Psoas muscle (tissue), 8 donors: Measurements from ENCODE around the gene SERINC1. TPM values are rescaled to one million over a fixed set of nuclear protein-coding genes. Genes with fewer than 3 reads are reported as not detected.
"Not testable (repeated sequence)": the region's sequence is repeated elsewhere in the genome, so short reads cannot be mapped to it uniquely, and the experiment has no call there.

ENCODE experiments used
- ATAC-seq, 4 donors: fragments of 200-7000 bp; cut with Tn5 transposase; one replicate each; pipeline ENCODE4 v1.9.1; 2020; ENCODE audit warnings: moderate library complexity in 3 of 4, mild to moderate bottlenecking in 2 of 4
- DNase-seq, 2 donors: peaks; one replicate each; pipeline ENCODE4 v3.0.0-alpha.2; 2020
- H3K27ac ChIP-seq: fragments of 200-600 bp; one replicate; pipeline ENCODE4 v1.8.0; 2022
- H3K27me3 ChIP-seq, 3 donors: fragments of 200-600 bp in 1 of 3; one replicate each; pipeline versions ENCODE4 v1.6.1 to v1.8.0; 2013 to 2022; ENCODE audit warnings: low read length in 2 of 3, mild to moderate bottlenecking in 2 of 3, moderate library complexity in 1 of 3; ENCODE audit not compliant: insufficient read depth in 3 of 3
- H3K36me3 ChIP-seq, 2 donors: fragments of 200-600 bp in 1 of 2; one replicate each; pipeline versions ENCODE4 v1.6.1 to v1.8.0; 2013 to 2022; ENCODE audit warnings: low read depth in 1 of 2, mild to moderate bottlenecking in 1 of 2, moderate library complexity in 1 of 2; ENCODE audit not compliant: insufficient read depth in 1 of 2
- H3K4me1 ChIP-seq: fragments of 200-600 bp; one replicate; pipeline ENCODE4 v1.8.0; 2022
- H3K4me3 ChIP-seq: fragments of 200-600 bp; one replicate; pipeline ENCODE4 v1.8.0; 2022; ENCODE audit warnings: mild to moderate bottlenecking
- H3K9me3 ChIP-seq: fragments of 200-600 bp; one replicate; pipeline ENCODE4 v1.8.0; 2022
- CTCF ChIP-seq: fragments of 200-600 bp; IDR thresholded peaks from one replicate; pipeline ENCODE4 v1.8.0; 2022; ENCODE audit warnings: antibody characterized with exemption
- WGBS, 3 donors: extraction: QIAGEN DNeasy Blood & Tissue Kit; methylation state at CpG; one replicate each; pipeline versions ENCODE4 v1.1.6 to v1.1.7; 2013; 5-methylcytosine and 5-hydroxymethylcytosine counted together
- intact Hi-C, 2 donors: fragments of 100-400 bp; cut with DNase I; formaldehyde crosslinking; loops; one replicate each; pipeline versions ENCODE4 v1.11.0 to v1.14.2; 2022
- long read RNA-seq, 2 donors: library from polyadenylated mRNA; unstranded; transcript quantifications; one replicate each; pipeline ENCODE4 v2.0.0, GENCODE V29; 2021
- polyA plus RNA-seq, 3 donors: library from polyadenylated mRNA; stranded (reverse); fragments of 200-250 nt; gene quantifications; one replicate each; pipeline ENCODE4 v1.2.3, GENCODE V29; 2013
- total RNA-seq, 4 donors: library from RNA; stranded (reverse); fragmentation: NEBNext Ultra II Directional in 2 of 4; extraction: Animal tissue kit (Norgen Biotek cat#: 25700) in 2 of 4; gene quantifications; one replicate each; pipeline versions ENCODE4 v1.2.1 to v1.2.4, GENCODE V29; 2021 to 2023
- donor health status: healthy with polysubstance abuse.
- donor health status: DM: no; HTN: no; CAD: no; lungs with moderate emphysema.
- donor health status: Bipolar disorder and iron deficiency.
- donor health status: healthy.
- donor health status: DM: yes; HTN: yes; CAD: no.
- donor health status: DM: no; HTN: no; CAD: no.
- donor health status: DM: no; HTN: no; CAD: no.
- donor health status: DM: yes; HTN: yes; CAD: no.

Gene SERINC1
- 100 to 1,000 TPM; 140 to 196 (median 178) TPM for total RNA-seq
- polyA plus RNA-seq, result 100 to 1,000 TPM in 2 of 3 donors, 10 to 100 TPM in 1; 77.8 to 203 (median 105) TPM
- long read RNA-seq, donor 1, transcript SERINC1-201 (10 exons, 3,137 nt), result major isoform, 95 of 111 reads
- long read RNA-seq, donor 1, partial matches to known transcripts, result 12 of 111 reads
- long read RNA-seq, donor 1, other reads (novel, unspliced or antisense), result 4 of 111 reads
- long read RNA-seq, donor 2, transcript SERINC1-201 (10 exons, 3,137 nt), result major isoform, 215 of 256 reads
- long read RNA-seq, donor 2, partial matches to known transcripts, result 34 of 256 reads
- long read RNA-seq, donor 2, other reads (novel, unspliced or antisense), result 7 of 256 reads

GRCh38 chr6:122471107-122472021 is at the start of gene SERINC1:
Gene SERINC1, minus strand, starts transcription at chr6:122471807. Its CDS starts 70 bp downstream, at chr6:122471737.
- peak within 1 kb of the TSS; percentile 95 for H3K4me3 ChIP-seq
- H3K36me3 ChIP-seq, result peaks cover 0 to under 1% of the 10 kb centered on the region in 2 donors
- intact Hi-C loops, result loop anchor here in 1 of 2 donors (2.0 to 10.0 kb wide), 2 partner anchors 91 to 427 kb away; no protein-coding TSS in a partner anchor
- H3K27me3 ChIP-seq, result no peaks in the 10 kb centered on the region
- H3K4me1 ChIP-seq, result peaks cover 29% of the 10 kb centered on the region
- H3K27ac ChIP-seq, result peak within 1 kb of the TSS; percentile 99
- WGBS, 3 donors, result 0% methylated on average over 47 to 49 of the region's 49 CpGs
- DNase-seq (peak; percentile 95 to 98), ATAC-seq (peak; percentile 98 to 99 (median 99))
- TF ChIP-seq CTCF, result no peak
- H3K9me3 ChIP-seq, result no peaks in the 10 kb centered on the region

GRCh38 chr6:122511193-122511924 is 39.8 kb upstream of the SERINC1 start:
- no peak for TF ChIP-seq CTCF
- H3K36me3 ChIP-seq, result no peaks in the 10 kb centered on the region
- no peak overlapping the region for H3K27ac ChIP-seq
- DNase-seq (no peak), ATAC-seq (no peak)
- peaks cover 0 to 2% (median 0%) of the 10 kb centered on the region in 3 donors for H3K27me3 ChIP-seq
- H3K4me3 ChIP-seq, result no peak overlapping the region
- intact Hi-C loops, result no loop called here
- 84 to 90% (median 89%) methylated on average over 13 of the region's 13 CpGs for WGBS, 3 donors
- no peaks in the 10 kb centered on the region for H3K4me1 ChIP-seq
- H3K9me3 ChIP-seq, result no peaks in the 10 kb centered on the region

- 75 to 90% (median 86%) methylated on average over 3 of the region's 3 CpGs for WGBS, 3 donors
- intact Hi-C loops, H3K27ac ChIP-seq, DNase-seq, H3K36me3 ChIP-seq, H3K4me1 ChIP-seq, H3K27me3 ChIP-seq, H3K4me3 ChIP-seq, ATAC-seq: not testable (repeated sequence)
- H3K9me3 ChIP-seq, result peaks cover 24% of the 10 kb centered on the region
Measured at GRCh38 chr6:122505170-122505569, 33.6 kb upstream of the SERINC1 start.

GRCh38 chr6:122501475-122501874 is 29.9 kb upstream of the SERINC1 start:
- TF ChIP-seq CTCF, result no peak
- H3K27me3 ChIP-seq, result peaks cover 0 to 2% (median 0%) of the 10 kb centered on the region in 3 donors
- 83 to 90% (median 89%) methylated on average over 4 of the region's 4 CpGs for WGBS, 3 donors
- H3K9me3 ChIP-seq, result peaks cover 28% of the 10 kb centered on the region
- H3K4me3 ChIP-seq, result no peak overlapping the region
- no peaks in the 10 kb centered on the region for H3K36me3 ChIP-seq
- intact Hi-C loops, result no loop called here
- DNase-seq, result no peak
- H3K4me1 ChIP-seq, result no peaks in the 10 kb centered on the region
- ATAC-seq, result no peak
- no peak overlapping the region for H3K27ac ChIP-seq
